H9 (cell line): Measurements from ENCODE around the gene JPT2. TPM values are rescaled to one million over a fixed set of nuclear protein-coding genes. Genes with fewer than 3 reads are reported as not detected.
A peak's percentile ranks its signal among the peaks of the same experiment; 100 is the strongest.
"Not testable (repeated sequence)": the region's sequence is repeated elsewhere in the genome, so short reads cannot be mapped to it uniquely, and the experiment has no call there.

ENCODE experiments used
- DNase-seq: peaks from one replicate; pipeline ENCODE4 v3.0.0-alpha.2; 2017
- H2AFZ ChIP-seq: one replicate; pipeline ENCODE4 v1.6.1; 2013; ENCODE audit warnings: mild to moderate bottlenecking, low read length, control low read depth, moderate library complexity
- H2AK5ac ChIP-seq: 2 replicates; pipeline ENCODE4 v1.6.1; 2013; ENCODE audit warnings: low read length, control low read depth, mixed read lengths; ENCODE audit not compliant: insufficient read length
- H2BK120ac ChIP-seq: one replicate; pipeline ENCODE4 v1.6.1; 2013; ENCODE audit warnings: low read depth, mild to moderate bottlenecking, low read length, control low read depth, inconsistent platforms; ENCODE audit not compliant: poor library complexity, severe bottlenecking
- H2BK12ac ChIP-seq: 2 replicates; pipeline ENCODE4 v1.6.1; 2013; ENCODE audit warnings: low read length, control low read depth, mixed read lengths, low read depth; ENCODE audit not compliant: insufficient read length
- H2BK15ac ChIP-seq: 2 replicates; pipeline ENCODE4 v1.6.1; 2013; ENCODE audit warnings: low read depth, low read length, control low read depth
- H2BK20ac ChIP-seq: one replicate; pipeline ENCODE4 v1.6.1; 2013; ENCODE audit warnings: low read depth, mild to moderate bottlenecking, low read length, control low read depth, inconsistent platforms; ENCODE audit not compliant: poor library complexity, severe bottlenecking
- H2BK5ac ChIP-seq: 2 replicates; pipeline ENCODE4 v1.6.1; 2013; ENCODE audit warnings: low read length, control low read depth, mixed read lengths; ENCODE audit not compliant: insufficient read length
- H3K14ac ChIP-seq: 2 replicates; pipeline ENCODE4 v1.6.1; 2013; ENCODE audit warnings: low read length, control low read depth; ENCODE audit not compliant: insufficient read depth
- H3K18ac ChIP-seq: 2 replicates; pipeline ENCODE4 v1.6.1; 2013; ENCODE audit warnings: low read depth, mild to moderate bottlenecking, mixed read lengths, low read length, control low read depth; ENCODE audit not compliant: insufficient read length
- H3K23ac ChIP-seq: 2 replicates; pipeline ENCODE4 v1.6.1; 2013; ENCODE audit warnings: low read length, control low read depth, mixed read lengths, low read depth; ENCODE audit not compliant: insufficient read length
- H3K23me2 ChIP-seq: 2 replicates; pipeline ENCODE4 v1.6.1; 2013; ENCODE audit warnings: low read depth, mild to moderate bottlenecking, mixed read lengths, low read length, control low read depth; ENCODE audit not compliant: insufficient read length, poor library complexity, severe bottlenecking
- H3K27ac ChIP-seq: 2 replicates; pipeline ENCODE4 v1.5.1; 2013; ENCODE audit warnings: low read length, control low read depth, mixed read lengths, low read depth; ENCODE audit not compliant: insufficient read length
- H3K27me3 ChIP-seq: 2 replicates; pipeline ENCODE4 v1.6.1; 2013; ENCODE audit warnings: low read length, control low read depth, inconsistent platforms; ENCODE audit not compliant: insufficient read depth
- H3K4ac ChIP-seq: 2 replicates; pipeline ENCODE4 v1.6.1; 2013; ENCODE audit warnings: low read depth, mild to moderate bottlenecking, control low read depth, inconsistent platforms, low read length, moderate library complexity
- H3K4me1 ChIP-seq: 2 replicates; pipeline ENCODE4 v1.6.1; 2013; ENCODE audit warnings: low read length, control low read depth, inconsistent platforms; ENCODE audit not compliant: insufficient read depth
- H3K4me2 ChIP-seq: 2 replicates; pipeline ENCODE4 v1.6.1; 2013; ENCODE audit warnings: low read length, control low read depth, mixed read lengths; ENCODE audit not compliant: insufficient read length, insufficient read depth
- H3K56ac ChIP-seq: 2 replicates; pipeline ENCODE4 v1.6.1; 2013; ENCODE audit warnings: low read depth, mild to moderate bottlenecking, mixed read lengths, low read length, control low read depth; ENCODE audit not compliant: insufficient read length
- H3K79me1 ChIP-seq: 2 replicates; pipeline ENCODE4 v1.6.1; 2013; ENCODE audit warnings: low read depth, mild to moderate bottlenecking, moderate library complexity, low read length, control low read depth, inconsistent platforms; ENCODE audit not compliant: insufficient read depth, poor library complexity, severe bottlenecking
- H3K79me2 ChIP-seq: 2 replicates; pipeline ENCODE4 v1.6.1; 2013; ENCODE audit warnings: low read length, control low read depth, inconsistent platforms; ENCODE audit not compliant: insufficient read depth
- H3K9ac ChIP-seq: 2 replicates; pipeline ENCODE4 v1.6.1; 2013; ENCODE audit warnings: low read length, control low read depth, mixed read lengths; ENCODE audit not compliant: insufficient read length; ENCODE audit errors: extremely low read depth
- H3K9me3 ChIP-seq: one replicate; pipeline ENCODE4 v1.6.1; 2013; ENCODE audit warnings: low read depth, low read length, inconsistent platforms; ENCODE audit not compliant: control insufficient read depth
- H3T11ph ChIP-seq: one replicate; pipeline ENCODE4 v1.6.1; 2013; ENCODE audit warnings: mild to moderate bottlenecking, low read length, control low read depth, inconsistent platforms
- H4K20me1 ChIP-seq: one replicate; pipeline ENCODE4 v1.6.1; 2013; ENCODE audit not compliant: control insufficient read depth, insufficient read length, insufficient read depth
- H4K5ac ChIP-seq: 2 replicates; pipeline ENCODE4 v1.6.1; 2013; ENCODE audit warnings: low read depth, mild to moderate bottlenecking, mixed read lengths, low read length, control low read depth; ENCODE audit not compliant: insufficient read length
- H4K8ac ChIP-seq: replicated peaks from 2 replicates; pipeline ENCODE4 v1.6.1; 2013; ENCODE audit warnings: low read length, control low read depth, mixed read lengths, low read depth; ENCODE audit not compliant: insufficient read length
- H4K91ac ChIP-seq: 2 replicates; pipeline ENCODE4 v1.6.1; 2013; ENCODE audit warnings: low read depth, mild to moderate bottlenecking, moderate library complexity, mixed read lengths, low read length, control low read depth; ENCODE audit not compliant: insufficient read length
- H3K27ac Mint-ChIP-seq, 3 experiments: 2 replicates in 2 of 3; 3 replicates in 1 of 3; pipeline ENCODE4 v1.8.0; 2020 to 2021; ENCODE audit warnings: mixed read lengths in 3 of 3, mild to moderate bottlenecking in 1 of 3, moderate library complexity in 1 of 3
- H3K27me3 Mint-ChIP-seq: 2 replicates; pipeline ENCODE4 v1.8.0; 2021; ENCODE audit warnings: low read depth, mild to moderate bottlenecking, moderate library complexity, mixed read lengths
- H3K36me3 Mint-ChIP-seq, 3 experiments: 2 replicates in 2 of 3; 3 replicates in 1 of 3; pipeline ENCODE4 v1.8.0; 2020 to 2021; ENCODE audit warnings: low read depth in 3 of 3, mixed read lengths in 3 of 3; ENCODE audit not compliant: insufficient read depth in 1 of 3
- H3K4me1 Mint-ChIP-seq, 2 experiments: 2 replicates each; pipeline ENCODE4 v1.8.0; 2020; ENCODE audit warnings: mixed read lengths in 2 of 2
- H3K4me3 Mint-ChIP-seq, 2 experiments: 2 replicates in 1 of 2; 3 replicates in 1 of 2; pipeline ENCODE4 v1.8.0; 2020 to 2021; ENCODE audit warnings: mild to moderate bottlenecking in 2 of 2, mixed read lengths in 2 of 2, moderate library complexity in 1 of 2
- H3K9me3 Mint-ChIP-seq, 2 experiments: 2 replicates in 1 of 2; 3 replicates in 1 of 2; pipeline ENCODE4 v1.8.0; 2020; ENCODE audit warnings: mild to moderate bottlenecking in 2 of 2, mixed read lengths in 2 of 2, moderate library complexity in 1 of 2
- CTCF ChIP-seq: fragments of 200-600 bp; sonication (generic); conservative IDR thresholded peaks from 3 replicates; pipeline ENCODE4 v1.8.0; 2021; ENCODE audit warnings: antibody characterized with exemption, mild to moderate bottlenecking
- WGBS: extraction: QIAGEN DNeasy Blood & Tissue Kit; methylation state at CpG from one replicate; pipeline ENCODE4 v1.1.7; 2013; ENCODE audit warnings: missing lambda C conversion rate, low lambda C conversion rate, mixed read lengths; ENCODE audit not compliant: insufficient read length; ENCODE audit errors: extremely low coverage; 5-methylcytosine and 5-hydroxymethylcytosine counted together
- total RNA-seq: library from RNA; stranded (reverse); gene quantifications from 2 replicates; pipeline ENCODE4 v1.2.1, GENCODE V29; 2021

The JPT2 gene
- total RNA-seq, 1 experiment from 2014 or later = 206 TPM

- no peak overlapping the region for H3K14ac ChIP-seq
- H3K9me3 ChIP-seq = no peaks in the 10 kb centered on the region
Observed at GRCh38 chr16:1701216-1701878, 23.3 kb downstream of the JPT2 start.

GRCh38 chr16:1705324-1705687 is 27.2 kb downstream of the JPT2 start:
- H3K23ac ChIP-seq, H3T11ph ChIP-seq, H2BK120ac ChIP-seq, H3K4ac ChIP-seq, H2BK12ac ChIP-seq, H3K56ac ChIP-seq, H3K9me3 ChIP-seq, H3K27me3 ChIP-seq, H3K4me1 ChIP-seq, H2AK5ac ChIP-seq, H3K9me3 Mint-ChIP-seq, H4K91ac ChIP-seq, H4K20me1 ChIP-seq, H3K79me1 ChIP-seq, H4K8ac ChIP-seq, H3K79me2 ChIP-seq, H2BK15ac ChIP-seq, H4K5ac ChIP-seq, H3K23me2 ChIP-seq, H2BK20ac ChIP-seq, H3K27me3 Mint-ChIP-seq, DNase-seq, H2AFZ ChIP-seq: not testable (repeated sequence)
- peak overlapping the region; percentile 2 for H3K27ac ChIP-seq
- peak overlapping the region; percentile 52 for H3K4me2 ChIP-seq
- peak overlapping the region; percentile 77 for H3K9ac ChIP-seq
- H3K18ac ChIP-seq = peak overlapping the region; percentile 94
- H3K4me3 Mint-ChIP-seq = peak overlapping the region; percentile 93 to 98
- H2BK5ac ChIP-seq = peak overlapping the region; percentile 74
- peak overlapping the region; percentile 82; the same call in 1 of the 2 replicates for H3K14ac ChIP-seq
- H3K27ac Mint-ChIP-seq = peak overlapping the region; percentile 98 to 100 (median 99)
- H3K36me3 Mint-ChIP-seq = peaks cover 13 to 31% (median 24%) of the 10 kb centered on the region in 3 experiments
- H3K4me1 Mint-ChIP-seq = peaks cover 19 to 26% of the 10 kb centered on the region in 2 experiments
- WGBS = no CpG with 5 or more reads among the region's 16 CpGs

More at GRCh38 chr16:1701216-1701878, 23.3 kb downstream of the JPT2 start:
- Histone ChIP-seq H3K79me2 (no peaks in the 10 kb centered on the region; the same call in none of the 2 replicates), H4K5ac (no peak overlapping the region), H2BK5ac (no peak overlapping the region), H2AFZ (no peak overlapping the region), H4K8ac (no peak overlapping the region), H3K27ac (no peak overlapping the region), H3K4me1 (peaks cover 3% of the 10 kb centered on the region), H4K20me1 (no peaks in the 10 kb centered on the region), H2BK120ac (no peak overlapping the region), H3K27me3 (no peaks in the 10 kb centered on the region), H3T11ph (no peak overlapping the region), H2AK5ac (no peak overlapping the region), H4K91ac (no peak overlapping the region), H2BK12ac (no peak overlapping the region), H3K56ac (no peak overlapping the region), H3K23me2 (peaks cover 3% of the 10 kb centered on the region), H2BK20ac (no peak overlapping the region), H3K23ac (no peak overlapping the region), H3K4ac (no peak overlapping the region), H3K79me1 (peaks cover 3% of the 10 kb centered on the region), H3K18ac (no peak overlapping the region), H3K9ac (no peak overlapping the region), H3K4me2 (no peak overlapping the region), H2BK15ac (no peak overlapping the region)
- H3K4me1 Mint-ChIP-seq = peaks cover 5 to 15% of the 10 kb centered on the region in 2 experiments; a peak in 2 of 4 replicates
- H3K27ac Mint-ChIP-seq = peak overlapping the region in 2 of 3 experiments; percentile 72 to 74; a peak in 3 of 7 replicates
- TF ChIP-seq CTCF = no peak
- peaks cover 5% of the 10 kb centered on the region; the same call in 1 of the 2 replicates for H3K27me3 Mint-ChIP-seq
- no peak for DNase-seq
- H3K36me3 Mint-ChIP-seq = peaks cover 31 to 71% (median 58%) of the 10 kb centered on the region in 3 experiments
- no peak overlapping the region for H3K4me3 Mint-ChIP-seq
- peaks cover 0 to 3% of the 10 kb centered on the region in 2 experiments; a peak in 1 of 5 replicates for H3K9me3 Mint-ChIP-seq
- WGBS = no CpG with 5 or more reads among the region's 6 CpGs
